Fibroblast of gingiva (primary cell): Measurements from ENCODE around the gene CCDC33.
A peak's percentile ranks its signal among the peaks of the same experiment; 100 is the strongest.

ENCODE experiments used
- DNase-seq: peaks from one replicate; pipeline ENCODE4 v3.0.0-alpha.2; 2011; ENCODE audit warnings: low read depth

The CCDC33 gene

GRCh38 chr15:74382004-74382816, 146.1 kb downstream of the CCDC33 start:
- DNase-seq, result peak; percentile 59

GRCh38 chr15:74383286-74383685, 147.2 kb downstream of the CCDC33 start:
- no peak for DNase-seq

GRCh38 chr15:74383695-74384565, 147.8 kb downstream of the CCDC33 start:
- DNase-seq, result no peak

- DNase-seq, result no peak
Observed at GRCh38 chr15:74384566-74384880, 148.4 kb downstream of the CCDC33 start.

- no peak for DNase-seq
Observed at GRCh38 chr15:74384881-74385643, 148.9 kb downstream of the CCDC33 start.

GRCh38 chr15:74385733-74386132, 149.6 kb downstream of the CCDC33 start:
- DNase-seq, result no peak
